ENCODE measurements around the gene MSH3. TPM values are rescaled to one million over a fixed set of nuclear protein-coding genes. Genes with fewer than 3 reads are reported as not detected.

The MSH3 gene
- total RNA-seq, 4 donors from 2014 or later, result 14.5 to 27.2 (median 21.5) TPM

- no peak for DNase-seq
- H3K27me3 ChIP-seq, result no peaks in the 10 kb centered on the region
- H3K36me3 ChIP-seq, result peaks cover 0 to 16% (median 0%) of the 10 kb centered on the region in 3 donors
- no peak overlapping the region for H3K4me3 ChIP-seq
- no peaks in the 10 kb centered on the region for H3K4me1 ChIP-seq
- H3K9me3 ChIP-seq, result no peaks in the 10 kb centered on the region
- TF ChIP-seq POLR2A (IDR thresholded peaks at IDR 0.05), result no peak
- no peak overlapping the region for H3K27ac ChIP-seq
Measured at GRCh38 chr5:80705801-80706200, 51.3 kb downstream of the MSH3 start.

GRCh38 chr5:80706835-80707447 is 52.5 kb downstream of the MSH3 start:
- Histone ChIP-seq H3K4me3 (no peak overlapping the region), H3K27ac (no peak overlapping the region), H3K4me1 (no peaks in the 10 kb centered on the region), H3K9me3 (no peaks in the 10 kb centered on the region), H3K27me3 (no peaks in the 10 kb centered on the region), H3K36me3 (peaks cover 0 to 16% (median 0%) of the 10 kb centered on the region in 3 donors)
- TF ChIP-seq CTCF (IDR thresholded peaks at IDR 0.05) (no peak), POLR2A (IDR thresholded peaks at IDR 0.05) (no peak)
- DNase-seq, result no peak

GRCh38 chr5:80707645-80708044 is 53.2 kb downstream of the MSH3 start:
- Histone ChIP-seq H3K4me1 (no peaks in the 10 kb centered on the region), H3K36me3 (peaks cover 0 to 16% (median 0%) of the 10 kb centered on the region in 3 donors), H3K27me3 (no peaks in the 10 kb centered on the region), H3K9me3 (no peaks in the 10 kb centered on the region), H3K27ac (no peak overlapping the region), H3K4me3 (no peak overlapping the region)
- no peak for DNase-seq
- TF ChIP-seq CTCF (IDR thresholded peaks at IDR 0.05) (no peak), POLR2A (IDR thresholded peaks at IDR 0.05) (no peak)

- Histone ChIP-seq H3K4me1 (no peaks in the 10 kb centered on the region), H3K4me3 (no peak overlapping the region), H3K9me3 (no peaks in the 10 kb centered on the region), H3K36me3 (peaks cover 0 to 13% (median 0%) of the 10 kb centered on the region in 3 donors), H3K27ac (no peak overlapping the region), H3K27me3 (no peaks in the 10 kb centered on the region)
- no peak for DNase-seq
- TF ChIP-seq POLR2A (IDR thresholded peaks at IDR 0.05) (no peak), CTCF (IDR thresholded peaks at IDR 0.05) (no peak)
Measured at GRCh38 chr5:80711216-80711615, 56.8 kb downstream of the MSH3 start.

GRCh38 chr5:80711938-80712337 is 57.5 kb downstream of the MSH3 start:
- no peak for TF ChIP-seq POLR2A (IDR thresholded peaks at IDR 0.05)
- peak in 4 of 6 experiments; percentile 19 to 44 (median 28) for TF ChIP-seq CTCF (IDR thresholded peaks at IDR 0.05)

GRCh38 chr5:80712919-80713318 is 58.5 kb downstream of the MSH3 start:
- TF ChIP-seq POLR2A (IDR thresholded peaks at IDR 0.05) (no peak), CTCF (IDR thresholded peaks at IDR 0.05) (no peak)
- no peak for DNase-seq
- Histone ChIP-seq H3K9me3 (no peaks in the 10 kb centered on the region), H3K36me3 (peaks cover 0 to 13% (median 0%) of the 10 kb centered on the region in 3 donors), H3K27ac (no peak overlapping the region), H3K4me1 (no peaks in the 10 kb centered on the region), H3K27me3 (no peaks in the 10 kb centered on the region), H3K4me3 (no peak overlapping the region)

More at GRCh38 chr5:80711938-80712337, 57.5 kb downstream of the MSH3 start:
- H3K4me3 ChIP-seq, result no peak overlapping the region
- no peaks in the 10 kb centered on the region for H3K9me3 ChIP-seq
- no peak overlapping the region for H3K27ac ChIP-seq
- H3K36me3 ChIP-seq, result peaks cover 0 to 13% (median 0%) of the 10 kb centered on the region in 3 donors
- H3K4me1 ChIP-seq, result no peaks in the 10 kb centered on the region
- no peak for DNase-seq
- H3K27me3 ChIP-seq, result no peaks in the 10 kb centered on the region
